Effector CD8-positive, alpha-beta T cell (primary cell): ENCODE results near the gene QRFP.

ENCODE experiments used
- DNase-seq: peaks from one replicate; lab custom pipeline; 2025; lab: John Stamatoyannopoulos, UW

QRFP gene

GRCh38 chr9:130872093-130872492, 24.5 kb downstream of the QRFP start:
- DNase-seq: no peak

DNA sequence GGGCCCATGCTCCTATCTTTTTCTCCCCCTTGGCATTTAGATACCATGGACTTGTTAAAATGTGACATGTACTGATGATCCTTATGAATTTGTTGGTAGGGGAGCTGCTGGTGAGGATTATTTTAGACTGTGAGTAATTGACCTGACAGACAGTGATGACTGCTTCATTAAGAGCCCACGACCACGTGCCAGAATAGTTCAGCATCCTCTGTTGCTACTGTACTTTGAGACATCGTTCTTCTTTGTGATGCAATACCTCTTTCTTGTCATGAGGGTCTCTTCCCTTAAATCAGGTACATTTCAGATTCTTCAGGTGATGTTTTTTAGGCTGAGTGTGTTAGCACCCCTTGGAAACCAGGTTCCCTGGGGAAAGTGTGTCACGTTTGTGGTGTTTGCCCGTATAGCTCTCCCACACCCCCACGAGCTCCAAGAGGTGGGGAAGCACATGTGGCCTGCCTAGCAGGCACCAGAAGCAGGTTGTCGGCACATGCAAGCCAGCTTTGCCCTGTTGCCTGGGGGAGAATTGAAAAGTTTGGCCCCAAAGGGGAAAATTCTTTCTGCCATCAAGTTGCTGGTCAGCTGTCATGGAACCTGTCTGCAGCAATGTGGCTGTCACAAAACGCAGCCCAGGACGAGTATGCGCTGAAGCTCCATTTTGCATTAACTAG, 25.1 kb downstream of the QRFP start:
- no peak for DNase-seq

GRCh38 chr9:130870491-130871381, 25.9 kb downstream of the QRFP start:
- no peak for DNase-seq

DNA sequence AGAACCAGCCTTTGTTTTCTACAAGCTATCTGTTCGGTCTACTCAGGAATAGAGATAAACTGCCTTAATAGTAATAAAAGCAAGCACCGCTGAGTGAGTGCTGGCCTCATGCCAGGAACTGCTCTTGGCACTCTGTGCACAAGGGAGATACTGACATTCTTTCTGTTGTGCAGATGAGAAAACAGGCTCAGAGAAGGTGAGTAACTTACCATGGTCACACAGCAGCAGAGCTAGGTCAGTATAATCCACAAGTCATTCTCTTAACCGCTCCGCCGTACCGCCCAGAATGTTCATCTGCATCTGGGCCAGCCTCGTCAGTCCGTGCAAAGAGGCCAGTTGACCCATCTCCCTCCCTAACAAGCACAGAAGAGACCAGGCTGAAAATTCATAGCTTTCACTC, 27.4 kb downstream of the QRFP start:
- no peak for DNase-seq

DNA sequence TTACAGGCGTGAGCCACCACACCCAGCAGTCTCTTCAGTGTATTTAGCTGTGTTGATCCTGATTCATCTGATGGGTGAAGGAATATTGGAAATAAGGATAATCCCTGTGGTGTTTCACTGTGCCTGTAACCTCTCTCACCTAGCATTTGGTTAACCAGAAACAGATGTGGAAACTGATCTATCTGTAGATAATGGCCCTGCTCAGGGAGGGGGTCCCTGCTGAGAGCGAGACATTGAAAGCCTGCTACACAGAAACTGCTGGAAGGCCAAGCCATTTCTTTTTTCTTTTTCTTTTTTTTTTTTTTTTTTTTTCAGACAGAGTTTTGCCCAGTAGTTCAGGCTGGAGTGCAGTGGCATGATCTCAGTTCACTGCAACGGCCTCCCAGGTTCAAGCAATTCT, 28.4 kb downstream of the QRFP start:
- no peak for DNase-seq

GRCh38 chr9:130867556-130867955, 29.1 kb downstream of the QRFP start:
- no peak for DNase-seq

DNA sequence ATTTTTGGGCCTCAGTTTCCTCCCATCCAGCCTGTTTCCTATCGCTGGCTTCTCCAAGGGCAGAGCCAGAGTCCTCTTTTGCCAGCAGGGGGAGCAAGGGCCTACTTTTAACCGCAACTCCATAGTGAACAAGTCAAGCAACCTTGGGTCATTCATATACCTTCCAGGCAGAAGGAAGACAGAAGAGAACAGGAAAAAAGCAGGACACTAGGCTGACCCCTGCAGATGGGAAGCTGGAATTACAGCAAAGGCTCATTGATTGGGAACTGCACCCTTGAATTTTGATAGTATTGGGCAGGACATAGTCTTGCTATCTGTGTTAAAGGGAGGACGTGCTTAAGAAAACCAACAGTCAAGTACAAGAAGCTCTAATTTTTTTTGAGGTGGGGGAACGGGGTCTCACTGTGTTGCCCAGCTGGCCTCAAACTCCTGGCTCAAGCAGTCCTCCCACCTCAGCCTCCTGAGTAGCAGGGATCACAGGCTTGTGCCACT, 30.1 kb downstream of the QRFP start:
- DNase-seq: peak; percentile 11

DNA sequence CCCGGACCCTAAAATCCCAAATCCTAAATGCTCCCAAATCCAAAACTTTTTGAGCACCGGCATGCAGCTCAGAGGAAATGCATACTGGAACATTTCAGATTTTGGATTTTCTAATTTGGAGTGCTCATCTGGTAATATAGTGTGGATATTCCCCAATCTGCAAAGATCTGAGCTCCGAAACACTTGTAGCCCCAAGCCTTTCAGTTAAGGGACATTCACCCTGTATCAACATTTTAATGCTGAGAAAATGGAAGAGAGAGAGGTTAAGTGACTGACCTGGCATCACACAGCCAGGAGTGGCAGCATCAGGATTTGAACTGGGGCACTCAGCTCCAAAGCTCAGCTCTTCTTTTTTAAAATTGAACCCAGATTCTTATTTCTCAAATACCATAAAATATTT, 30.7 kb downstream of the QRFP start:
- no peak for DNase-seq

DNA sequence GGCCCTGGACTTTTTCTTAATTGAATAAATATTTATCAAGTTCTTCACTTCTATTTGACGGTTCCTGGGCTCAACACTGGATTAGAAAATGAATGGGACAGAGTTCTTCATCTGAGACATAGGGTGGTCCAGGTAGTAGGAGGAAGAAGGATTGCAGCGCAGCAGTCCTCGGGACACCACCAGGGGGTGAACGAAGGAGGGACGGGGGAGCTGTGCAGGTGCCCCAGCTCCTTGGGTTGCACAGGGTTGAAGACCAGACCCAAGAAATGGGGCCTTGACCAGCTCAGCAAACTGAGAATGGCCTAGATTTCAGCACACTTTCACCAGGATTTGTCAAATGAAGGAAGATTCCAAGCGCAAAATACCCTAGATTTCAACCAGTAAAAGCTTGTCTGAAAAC, 32.1 kb downstream of the QRFP start:
- DNase-seq: no peak

- DNase-seq: no peak
These were observed 33.9 kb downstream of the QRFP start for GRCh38 chr9:130862747-130863146.

GRCh38 chr9:130862217-130862616, 34.4 kb downstream of the QRFP start:
- no peak for DNase-seq

DNA sequence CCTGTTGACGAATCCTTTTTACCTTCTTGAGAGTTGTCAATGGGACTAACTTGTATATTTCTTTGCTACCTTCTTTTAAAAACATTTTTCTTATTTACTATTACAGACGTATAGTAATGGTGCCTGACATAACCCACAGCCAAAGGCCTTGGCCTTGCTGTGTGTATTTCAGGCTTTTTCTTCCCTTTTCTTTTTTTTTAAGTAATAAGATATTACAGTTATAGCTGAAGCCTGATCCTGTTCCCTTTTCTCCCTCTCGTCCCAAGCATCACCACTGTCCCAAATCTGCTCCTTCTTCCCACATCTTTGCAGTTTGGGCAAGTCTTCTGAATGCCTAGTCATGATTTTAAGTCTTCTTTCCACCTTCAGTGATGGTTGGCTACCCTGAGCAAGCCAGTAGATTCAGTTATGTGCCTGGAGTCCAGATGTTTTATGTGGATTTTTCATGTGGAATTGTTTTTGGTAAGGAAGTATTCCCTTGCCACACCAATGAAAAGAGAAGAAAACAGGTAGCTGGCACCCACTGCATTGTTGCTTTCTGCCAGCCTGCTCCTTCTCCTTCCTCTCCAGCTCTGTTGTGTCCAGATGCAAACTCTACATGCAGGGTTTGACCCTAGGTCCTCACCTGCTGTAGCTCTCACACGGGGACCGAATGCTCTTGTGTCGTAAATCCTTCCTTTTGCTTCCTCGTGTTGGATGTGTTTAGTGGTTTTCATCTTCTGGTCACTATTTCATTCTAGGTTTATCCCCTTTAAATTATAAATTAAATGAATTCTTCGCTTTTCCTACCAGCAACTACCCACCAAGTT, 35.0 kb downstream of the QRFP start:
- no peak for DNase-seq

GRCh38 chr9:130860458-130861316, 35.9 kb downstream of the QRFP start:
- no peak for DNase-seq

- no peak for DNase-seq
These were observed 37.6 kb downstream of the QRFP start for GRCh38 chr9:130858739-130859705.

DNA sequence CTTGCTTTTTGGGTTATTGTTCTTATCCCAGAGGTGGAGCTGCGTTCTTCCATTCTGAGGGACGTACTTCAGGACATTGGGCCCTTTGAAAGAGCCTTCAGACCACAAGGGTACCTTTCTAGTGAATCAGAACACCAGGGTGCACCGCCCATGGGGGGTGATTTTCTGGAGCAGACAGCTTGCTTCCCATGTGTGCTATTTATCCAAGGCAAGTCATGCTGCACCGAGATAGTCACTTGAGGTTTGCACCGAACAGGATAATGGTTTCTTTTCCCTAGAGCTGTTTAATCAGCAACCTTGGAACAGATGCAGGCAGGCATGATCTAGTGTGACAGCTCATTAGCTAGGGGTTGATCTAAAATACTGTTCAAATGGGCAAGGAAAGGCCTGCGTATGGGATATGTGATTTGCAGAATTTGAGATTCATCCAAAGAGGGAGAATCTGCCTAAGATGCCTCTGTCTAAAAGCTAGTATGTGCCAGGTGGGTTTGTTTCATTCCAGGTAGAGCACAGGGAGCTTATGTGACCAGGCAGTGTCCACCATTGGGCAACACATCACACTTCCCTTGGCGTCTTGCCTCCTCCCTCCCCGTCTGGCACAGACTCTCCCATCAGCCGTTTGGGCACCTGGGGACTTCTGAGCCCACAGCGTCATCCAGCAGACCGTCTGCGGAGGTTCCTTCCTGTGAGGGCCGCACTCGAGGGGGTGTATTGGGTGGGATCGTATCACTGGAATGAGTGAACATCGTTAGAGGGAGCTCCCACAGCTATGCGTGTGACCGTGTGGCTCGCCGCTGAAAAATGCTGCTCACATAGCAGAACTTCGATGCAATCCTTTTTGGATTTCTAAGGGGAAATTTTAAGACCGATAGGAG, 38.5 kb downstream of the QRFP start:
- DNase-seq: no peak

GRCh38 chr9:130856474-130856873, 40.1 kb downstream of the QRFP start:
- DNase-seq: no peak

- DNase-seq: no peak
These were observed 41.8 kb downstream of the QRFP start for GRCh38 chr9:130854835-130855234.

DNA sequence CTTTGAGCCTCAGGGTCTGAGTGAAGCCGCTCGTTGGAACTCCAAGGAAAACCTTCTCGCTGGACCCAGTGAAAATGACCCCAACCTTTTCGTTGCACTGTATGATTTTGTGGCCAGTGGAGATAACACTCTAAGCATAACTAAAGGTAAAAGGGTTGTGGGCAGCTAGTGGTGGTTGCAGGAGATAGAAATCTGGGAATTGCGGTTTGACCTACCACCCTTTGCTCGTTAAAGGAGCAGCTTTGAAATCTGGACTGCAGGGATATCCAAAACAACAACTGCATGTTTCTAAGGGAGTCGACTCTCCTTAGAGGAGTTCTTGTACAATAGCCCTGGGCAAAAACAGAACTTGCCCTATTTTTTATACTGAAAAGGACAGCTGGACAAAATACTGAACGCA, 42.5 kb downstream of the QRFP start:
- no peak for DNase-seq

DNA sequence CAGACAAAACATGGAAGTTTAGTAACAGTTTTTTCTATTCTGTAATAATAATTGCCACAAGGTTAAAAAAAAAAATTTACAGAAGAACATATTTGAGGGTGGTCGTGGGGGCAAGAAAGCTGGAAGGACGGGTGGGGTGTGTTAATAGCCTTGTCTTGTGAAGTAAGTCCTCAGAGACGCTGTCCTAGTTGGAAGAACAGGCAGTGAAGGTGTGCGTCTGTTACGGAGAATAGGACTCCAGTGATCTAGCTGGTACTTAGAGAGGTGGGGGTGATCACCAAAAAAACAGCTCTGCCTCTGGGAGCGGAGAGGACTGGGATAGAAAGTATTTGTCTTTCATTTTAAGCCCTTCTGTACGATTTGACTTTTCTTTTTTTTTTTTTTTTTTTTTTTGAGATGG, 43.8 kb downstream of the QRFP start:
- no peak for DNase-seq
